HepG2 (cell line): Measurements from ENCODE around the gene GALP. TPM values are rescaled to one million over a fixed set of nuclear protein-coding genes. Genes with fewer than 3 reads are reported as not detected.

Source experiments
- GABPA ChIP-seq, 2 experiments: IDR thresholded peaks; 2 replicates each; pipeline ENCODE4 v1.6.1; 2011 to 2016; ENCODE audit warnings: low read depth in 2 of 2, low read length in 1 of 2, missing biosample characterization in 1 of 2, missing genetic modification characterization in 1 of 2
- GRHL1 ChIP-seq: sonication (generic); formaldehyde crosslinking; conservative IDR thresholded peaks from 2 replicates; pipeline ENCODE4 v1.8.0; 2022; ENCODE audit warnings: missing genetic modification reagents
- HNF4G ChIP-seq, 2 experiments: sonication (generic) in 1 of 2; formaldehyde crosslinking in 1 of 2; IDR thresholded peaks; 2 replicates each; pipeline versions ENCODE4 v1.4.0 to v1.6.1; 2011 to 2020; ENCODE audit warnings: borderline replicate concordance in 2 of 2, low read depth in 2 of 2, mild to moderate bottlenecking in 2 of 2, low read length in 1 of 2, missing genetic modification reagents in 1 of 2, moderate library complexity in 1 of 2
- NFIC ChIP-seq: IDR thresholded peaks from 2 replicates; pipeline ENCODE4 v1.6.1; 2012; ENCODE audit warnings: mild to moderate bottlenecking, low read length, inconsistent platforms
- PAX8 ChIP-seq: sonication (generic); formaldehyde crosslinking; IDR thresholded peaks from 2 replicates; pipeline ENCODE4 v1.8.0; 2022; ENCODE audit warnings: mild to moderate bottlenecking, missing genetic modification reagents, borderline replicate concordance
- SYNCRIP ChIP-seq: fragments of 200-400 bp; formaldehyde crosslinking; IDR thresholded peaks from 2 replicates; pipeline ENCODE4 v1.6.1; 2018; ENCODE audit warnings: mild to moderate bottlenecking, low read depth, low read length; ENCODE audit not compliant: insufficient read depth
- TCF7L2 ChIP-seq: IDR thresholded peaks from 2 replicates; pipeline ENCODE4 v1.6.1; 2011; ENCODE audit warnings: mild to moderate bottlenecking, low read depth, low read length, moderate library complexity
- TEF ChIP-seq: sonication (generic); formaldehyde crosslinking; IDR thresholded peaks from 2 replicates; pipeline ENCODE4 v1.5.0; 2020; ENCODE audit warnings: missing genetic modification reagents
- ZBTB21 ChIP-seq: sonication (generic); formaldehyde crosslinking; IDR thresholded peaks from 2 replicates; pipeline ENCODE4 v1.4.0; 2020; ENCODE audit warnings: missing genetic modification reagents
- ZFY ChIP-seq: sonication (generic); formaldehyde crosslinking; IDR thresholded peaks from 2 replicates; pipeline ENCODE4 v1.4.0; 2020; ENCODE audit warnings: missing genetic modification reagents
- ZHX1 ChIP-seq: sonication (generic); formaldehyde crosslinking; IDR thresholded peaks from 2 replicates; pipeline ENCODE4 v1.8.1; 2022; ENCODE audit warnings: low read depth, mild to moderate bottlenecking, missing genetic modification reagents
- ZNF552 ChIP-seq: sonication (generic); formaldehyde crosslinking; IDR thresholded peaks from 2 replicates; pipeline ENCODE4 v1.9.0; 2022; ENCODE audit warnings: missing genetic modification reagents, mild to moderate bottlenecking, borderline replicate concordance
- ZNF589 ChIP-seq: sonication (generic); formaldehyde crosslinking; conservative IDR thresholded peaks from 2 replicates; pipeline ENCODE4 v1.8.0; 2022; ENCODE audit warnings: mild to moderate bottlenecking, moderate library complexity, missing genetic modification reagents
- ZNF629 ChIP-seq: sonication (generic); formaldehyde crosslinking; conservative IDR thresholded peaks from 2 replicates; pipeline ENCODE4 v1.5.0; 2020; ENCODE audit warnings: missing genetic modification reagents
- ZNF839 ChIP-seq: sonication (generic); formaldehyde crosslinking; IDR thresholded peaks from 2 replicates; pipeline ENCODE4 v1.4.0; 2020; ENCODE audit warnings: missing genetic modification reagents, mild to moderate bottlenecking, borderline replicate concordance
- polyA plus RNA-seq, 8 experiments: library from polyadenylated mRNA; depleted of rRNA in 3 of 8; stranded (reverse) in 7 of 8; unstranded in 1 of 8; fragments of >200 nt; fragmentation: Illumina TruSeq in 4 of 8; extraction: Trizol in 4 of 8; gene quantifications; 2 replicates each; pipeline versions ENCODE4 v1.2.1 to v1.2.3, GENCODE V29; 2011 to 2016; ENCODE audit warnings: low read depth in 4 of 8, missing spikeins in 1 of 8, mixed read lengths in 1 of 8; ENCODE audit not compliant: insufficient read depth in 1 of 8
- total RNA-seq, 5 experiments: library from RNA; depleted of rRNA; stranded (reverse); fragments of >200 nt; fragmentation: Illumina TruSeq; extraction: Trizol; gene quantifications; 2 replicates each; pipeline ENCODE4 v1.2.3, GENCODE V29; 2016; ENCODE audit warnings: low read depth in 1 of 5

The GALP gene
- total and polyA plus RNA-seq, 2 of the 13 experiments (the other 11 are each of a cell fraction or from before 2014, with no cell fraction given) = not detected

- TF ChIP-seq HNF4G (IDR thresholded peaks at IDR 0.05; ENCODE audit: borderline replicate concordance, low read depth, low read length) = peak; percentile 94
- TF ChIP-seq HNF4G (CRISPR knock-in tag; IDR thresholded peaks at IDR 0.05; ENCODE audit: borderline replicate concordance, low read depth) = peak; percentile 93
- peak; percentile 69; the same call in 1 of the 2 replicates for TF ChIP-seq ZNF552 (CRISPR knock-in tag)
- TF ChIP-seq ZFY (CRISPR knock-in tag) = peak; percentile 15; the same call in 1 of the 2 replicates
- no peak for TF ChIP-seq GABPA (IDR thresholded peaks at IDR 0.05; ENCODE audit: low read depth, low read length)
- TF ChIP-seq GABPA (CRISPR knock-in tag; IDR thresholded peaks at IDR 0.05; ENCODE audit: low read depth) = peak; percentile 65
- TF ChIP-seq ZNF629 (CRISPR knock-in tag) = peak; percentile 54
- TF ChIP-seq ZBTB21 (CRISPR knock-in tag) = no peak
- no peak for TF ChIP-seq ZNF839
- no peak for TF ChIP-seq TEF (CRISPR knock-in tag)
- TF ChIP-seq SYNCRIP = no peak
- TF ChIP-seq GRHL1 = no peak
- TF ChIP-seq ZHX1 (CRISPR knock-in tag) = no peak
- peak; percentile 82 for TF ChIP-seq NFIC
- TF ChIP-seq ZNF589 (CRISPR knock-in tag) = no peak
- no peak for TF ChIP-seq TCF7L2
- TF ChIP-seq PAX8 (CRISPR knock-in tag) = no peak
Observed at GRCh38 chr19:56142087-56142787, 33.6 kb upstream of the GALP start (continued).
